A673 (cell line): ENCODE data around the gene ANKMY1.

Source experiments
- CTCF ChIP-seq: fragments of 300-800, 200-600 bp; sonication (generic); conservative IDR thresholded peaks from 2 replicates; pipeline ENCODE4 v1.5.1; 2017; ENCODE audit warnings: low read depth, mild to moderate bottlenecking, antibody characterized with exemption, low read length, moderate library complexity, mixed read lengths
- EZH2 ChIP-seq: fragments of 200-600 bp; sonication (generic); IDR thresholded peaks from 2 replicates; pipeline ENCODE4 v1.6.1; 2017; ENCODE audit warnings: borderline replicate concordance, low read depth, mild to moderate bottlenecking, mixed read lengths, antibody characterized with exemption, low read length; ENCODE audit not compliant: poor library complexity, severe bottlenecking

- TF ChIP-seq EZH2 (no peak), CTCF (no peak)
These were observed 40.6 kb upstream of the ANKMY1 start for GRCh38 chr2:240598311-240598911.
